HL-60 (cell line): ENCODE data around the gene ASTN2.

Experiments
- DNase-seq, 2 experiments: peaks; one replicate each; pipeline ENCODE4 v3.0.0-alpha.2; 2010 to 2020; ENCODE audit warnings: low read depth in 1 of 2, low spot score in 1 of 2
- H3K27ac ChIP-seq: fragments of 250-450 bp; sonication (Bioruptor Pico); replicated peaks from 2 replicates; pipeline ENCODE4 v1.5.1; 2020; ENCODE audit warnings: mild to moderate bottlenecking, moderate library complexity
- H3K27me3 ChIP-seq: fragments of 250-450 bp; sonication (Bioruptor Pico); 2 replicates; pipeline ENCODE4 v1.5.1; 2021; ENCODE audit warnings: mild to moderate bottlenecking, moderate library complexity; ENCODE audit not compliant: insufficient read depth, poor library complexity, severe bottlenecking
- H3K4me3 ChIP-seq: replicated peaks from 2 replicates; pipeline ENCODE4 v1.5.1; 2011; ENCODE audit warnings: mild to moderate bottlenecking, control low read depth, low read length; ENCODE audit not compliant: insufficient read depth
- GABPA ChIP-seq: IDR thresholded peaks from 2 replicates; pipeline ENCODE4 v1.6.1; 2012; ENCODE audit warnings: low read depth
- POLR2AphosphoS5 ChIP-seq: IDR thresholded peaks from 2 replicates; pipeline ENCODE4 v1.6.1; 2012; ENCODE audit warnings: low read depth
- REST ChIP-seq: IDR thresholded peaks from 2 replicates; pipeline ENCODE4 v1.6.1; 2012; ENCODE audit warnings: low read depth; ENCODE audit not compliant: insufficient replicate concordance
- SPI1 ChIP-seq: IDR thresholded peaks from 2 replicates; pipeline ENCODE4 v1.6.1; 2012; ENCODE audit warnings: low read depth, mild to moderate bottlenecking, borderline replicate concordance
- TF ChIP-seq, protein P1 (sequence below): IDR thresholded peaks from one replicate; pipeline ENCODE4 v1.5.1; 2011; ENCODE audit warnings: low read length, control low read depth, inconsistent platforms; ENCODE audit not compliant: insufficient read depth

The ASTN2 gene

DNA sequence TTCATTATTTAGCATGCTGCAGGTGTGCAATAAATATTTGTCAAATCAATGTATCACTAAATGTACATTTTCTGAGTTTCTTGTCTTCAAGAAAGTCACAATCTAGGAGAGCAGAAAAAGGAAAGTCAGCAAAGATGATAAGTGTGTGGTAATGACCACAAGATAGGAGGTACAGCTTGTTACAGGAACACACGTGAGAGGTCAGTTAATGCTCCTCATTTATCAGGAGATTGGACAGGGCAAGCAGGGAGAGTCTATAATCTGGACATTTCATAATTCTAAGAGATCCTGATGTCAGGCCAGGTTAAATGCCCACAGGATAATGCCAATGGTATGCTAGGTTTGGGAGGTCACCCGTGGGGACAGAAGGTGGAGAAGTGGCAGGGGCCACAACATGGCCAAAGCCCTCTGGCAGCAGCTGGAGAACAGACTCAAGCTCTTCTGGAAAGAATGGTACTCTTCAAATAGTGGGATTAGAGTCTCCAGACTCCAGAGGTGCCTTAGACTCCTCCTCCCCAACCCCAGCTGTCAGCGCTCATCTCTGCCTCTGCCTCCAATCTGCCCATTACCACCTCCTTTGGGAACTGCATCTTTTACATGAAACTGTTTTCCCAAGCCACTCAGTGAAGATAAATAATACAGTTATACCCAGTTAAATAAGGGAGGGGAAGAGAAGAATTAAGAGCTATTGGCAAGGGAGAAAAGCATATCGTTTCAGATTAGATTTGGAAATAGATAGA is 114.3 kb downstream of the ASTN2 start:
- Histone ChIP-seq H3K4me3 (no peak overlapping the region), H3K27me3 (no peaks in the 10 kb centered on the region), H3K27ac (no peak overlapping the region)
- TF ChIP-seq POLR2AphosphoS5 (no peak), SPI1 (no peak), REST (no peak), GABPA (no peak)
- TF ChIP-seq, protein P1, sequence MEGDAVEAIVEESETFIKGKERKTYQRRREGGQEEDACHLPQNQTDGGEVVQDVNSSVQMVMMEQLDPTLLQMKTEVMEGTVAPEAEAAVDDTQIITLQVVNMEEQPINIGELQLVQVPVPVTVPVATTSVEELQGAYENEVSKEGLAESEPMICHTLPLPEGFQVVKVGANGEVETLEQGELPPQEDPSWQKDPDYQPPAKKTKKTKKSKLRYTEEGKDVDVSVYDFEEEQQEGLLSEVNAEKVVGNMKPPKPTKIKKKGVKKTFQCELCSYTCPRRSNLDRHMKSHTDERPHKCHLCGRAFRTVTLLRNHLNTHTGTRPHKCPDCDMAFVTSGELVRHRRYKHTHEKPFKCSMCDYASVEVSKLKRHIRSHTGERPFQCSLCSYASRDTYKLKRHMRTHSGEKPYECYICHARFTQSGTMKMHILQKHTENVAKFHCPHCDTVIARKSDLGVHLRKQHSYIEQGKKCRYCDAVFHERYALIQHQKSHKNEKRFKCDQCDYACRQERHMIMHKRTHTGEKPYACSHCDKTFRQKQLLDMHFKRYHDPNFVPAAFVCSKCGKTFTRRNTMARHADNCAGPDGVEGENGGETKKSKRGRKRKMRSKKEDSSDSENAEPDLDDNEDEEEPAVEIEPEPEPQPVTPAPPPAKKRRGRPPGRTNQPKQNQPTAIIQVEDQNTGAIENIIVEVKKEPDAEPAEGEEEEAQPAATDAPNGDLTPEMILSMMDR: no peak
- no peak for DNase-seq

DNA sequence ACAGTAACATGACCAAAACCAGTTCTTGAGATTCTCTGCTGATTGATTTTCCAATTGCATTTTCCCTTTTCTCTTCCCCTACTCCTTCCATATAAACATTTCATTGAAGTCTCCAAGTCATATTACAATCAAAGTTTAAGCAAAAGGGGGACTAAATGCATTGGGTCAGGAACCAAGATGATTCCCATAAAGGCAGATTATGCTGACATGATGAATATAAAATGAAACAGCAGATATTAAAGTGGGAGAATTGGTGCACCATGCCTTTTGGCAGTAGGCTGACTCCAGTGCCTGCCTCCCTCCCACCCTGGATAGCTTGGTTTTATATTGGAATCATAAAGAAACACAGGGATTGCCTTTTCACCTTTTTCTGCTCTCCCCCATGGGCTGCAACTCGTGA is 118.4 kb downstream of the ASTN2 start:
- Histone ChIP-seq H3K4me3 (no peak overlapping the region), H3K27me3 (no peaks in the 10 kb centered on the region), H3K27ac (no peak overlapping the region)
- no peak for DNase-seq
- TF ChIP-seq SPI1 (no peak), POLR2AphosphoS5 (no peak), GABPA (no peak)
- TF ChIP-seq, protein P1: no peak

GRCh38 chr9:117293206-117294114 is 121.4 kb downstream of the ASTN2 start:
- Histone ChIP-seq H3K4me3 (no peak overlapping the region), H3K27me3 (no peaks in the 10 kb centered on the region), H3K27ac (no peak overlapping the region)
- TF ChIP-seq SPI1 (no peak), POLR2AphosphoS5 (no peak), GABPA (no peak), REST (no peak)
- TF ChIP-seq, protein P1: no peak
- DNase-seq: no peak
